ENCODE results near the gene FSTL4.

GRCh38 chr5:133371371-133372155 lies 240.8 kb downstream of the FSTL4 start:
- TF ChIP-seq CTCF (IDR thresholded peaks at IDR 0.05): no peak
- TF ChIP-seq ZFX (IDR thresholded peaks at IDR 0.05; ENCODE audit: borderline replicate concordance): no peak
